ENCODE results near the gene CHMP5. TPM values are rescaled to one million over a fixed set of nuclear protein-coding genes. Genes with fewer than 3 reads are reported as not detected.

Gene CHMP5
- total RNA-seq, 1 experiment from 2014 or later = 47.6 TPM

DNA sequence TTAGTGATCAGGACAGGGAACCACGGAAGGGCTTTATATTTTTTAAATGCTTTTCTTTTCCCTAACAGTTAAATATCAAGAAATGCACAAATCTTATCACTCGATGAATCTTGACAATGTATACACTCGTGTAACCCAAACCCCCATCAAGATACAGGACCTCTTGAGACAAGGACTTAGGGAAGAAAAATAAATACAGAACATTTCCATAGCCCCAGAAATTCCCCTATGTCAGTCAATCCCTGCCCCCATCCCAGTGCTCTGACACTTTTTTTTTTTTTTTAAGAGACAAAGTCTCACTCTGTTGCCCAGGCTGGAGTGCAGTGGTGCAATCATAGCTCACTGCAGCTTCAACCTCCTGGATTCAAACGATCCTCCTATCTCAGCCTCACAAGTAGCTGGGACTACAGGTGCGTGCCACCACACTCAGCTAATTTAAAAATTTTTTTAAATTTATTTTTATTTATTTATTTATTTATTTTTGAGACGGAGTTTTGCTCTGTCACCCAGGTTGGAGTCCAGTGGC is 22.2 kb upstream of the CHMP5 start:
- Mint-ChIP-seq H3K9me3 (no peaks in the 10 kb centered on the region), H3K27ac (no peak overlapping the region), H3K4me1 (no peaks in the 10 kb centered on the region; a peak in 1 of 4 replicates), H3K27me3 (ENCODE audit: low read depth) (peaks cover 5% of the 10 kb centered on the region; the same call in 1 of the 2 replicates), H3K36me3 (ENCODE audit: insufficient read depth in 1 of 3, low read depth in 3 of 3) (peaks cover 0 to 4% (median 2%) of the 10 kb centered on the region in 3 experiments; a peak in 1 of 7 replicates), H3K4me3 (no peak overlapping the region)
- no peak for DNase-seq
- Histone ChIP-seq H3K23me2 (ENCODE audit: insufficient read length, low read depth, low read length, poor library complexity, severe bottlenecking) (no peaks in the 10 kb centered on the region), H4K5ac (ENCODE audit: insufficient read length, low read depth, low read length) (no peak overlapping the region), H3K56ac (ENCODE audit: insufficient read length, low read depth, low read length) (no peak overlapping the region), H4K8ac (replicated peaks; ENCODE audit: insufficient read length, low read depth, low read length) (no peak overlapping the region), H3K9me3 (ENCODE audit: control insufficient read depth, low read depth, low read length) (no peaks in the 10 kb centered on the region), H3K27ac (ENCODE audit: insufficient read length, low read depth, low read length) (no peak overlapping the region), H3K27me3 (ENCODE audit: insufficient read depth, low read length) (no peaks in the 10 kb centered on the region), H4K91ac (ENCODE audit: insufficient read length, low read depth, low read length) (no peak overlapping the region), H3K4me1 (ENCODE audit: insufficient read depth, low read length) (no peaks in the 10 kb centered on the region), H2BK12ac (ENCODE audit: insufficient read length, low read depth, low read length) (no peak overlapping the region), H2AFZ (ENCODE audit: low read length) (no peak overlapping the region), H2BK20ac (ENCODE audit: low read depth, low read length, poor library complexity, severe bottlenecking) (no peak overlapping the region), H3K18ac (ENCODE audit: insufficient read length, low read depth, low read length) (no peak overlapping the region), H3K79me2 (ENCODE audit: insufficient read depth, low read length) (no peaks in the 10 kb centered on the region; the same call in 1 of the 2 replicates), H4K20me1 (ENCODE audit: control insufficient read depth, insufficient read depth, insufficient read length) (no peaks in the 10 kb centered on the region), H3T11ph (ENCODE audit: low read length) (no peak overlapping the region), H3K23ac (ENCODE audit: insufficient read length, low read depth, low read length) (no peak overlapping the region), H3K14ac (ENCODE audit: insufficient read depth, low read length) (no peak overlapping the region), H3K79me1 (ENCODE audit: insufficient read depth, low read depth, low read length, poor library complexity, severe bottlenecking) (no peaks in the 10 kb centered on the region), H2BK15ac (ENCODE audit: low read depth, low read length) (no peak overlapping the region), H3K4ac (ENCODE audit: low read depth, low read length) (no peak overlapping the region), H2BK5ac (ENCODE audit: insufficient read length, low read length) (no peak overlapping the region), H2BK120ac (ENCODE audit: low read depth, low read length, poor library complexity, severe bottlenecking) (no peak overlapping the region), H3K9ac (ENCODE audit: extremely low read depth, insufficient read length, low read length) (no peak overlapping the region), H2AK5ac (ENCODE audit: insufficient read length, low read length) (no peak overlapping the region), H3K4me2 (ENCODE audit: insufficient read depth, insufficient read length, low read length) (no peak overlapping the region)
- TF ChIP-seq, protein P1, sequence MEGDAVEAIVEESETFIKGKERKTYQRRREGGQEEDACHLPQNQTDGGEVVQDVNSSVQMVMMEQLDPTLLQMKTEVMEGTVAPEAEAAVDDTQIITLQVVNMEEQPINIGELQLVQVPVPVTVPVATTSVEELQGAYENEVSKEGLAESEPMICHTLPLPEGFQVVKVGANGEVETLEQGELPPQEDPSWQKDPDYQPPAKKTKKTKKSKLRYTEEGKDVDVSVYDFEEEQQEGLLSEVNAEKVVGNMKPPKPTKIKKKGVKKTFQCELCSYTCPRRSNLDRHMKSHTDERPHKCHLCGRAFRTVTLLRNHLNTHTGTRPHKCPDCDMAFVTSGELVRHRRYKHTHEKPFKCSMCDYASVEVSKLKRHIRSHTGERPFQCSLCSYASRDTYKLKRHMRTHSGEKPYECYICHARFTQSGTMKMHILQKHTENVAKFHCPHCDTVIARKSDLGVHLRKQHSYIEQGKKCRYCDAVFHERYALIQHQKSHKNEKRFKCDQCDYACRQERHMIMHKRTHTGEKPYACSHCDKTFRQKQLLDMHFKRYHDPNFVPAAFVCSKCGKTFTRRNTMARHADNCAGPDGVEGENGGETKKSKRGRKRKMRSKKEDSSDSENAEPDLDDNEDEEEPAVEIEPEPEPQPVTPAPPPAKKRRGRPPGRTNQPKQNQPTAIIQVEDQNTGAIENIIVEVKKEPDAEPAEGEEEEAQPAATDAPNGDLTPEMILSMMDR (conservative IDR thresholded peaks at IDR 0.05) = no peak
- no CpG with 5 or more reads among the region's 6 CpGs for WGBS (ENCODE audit: extremely low coverage, insufficient read length, low lambda C conversion rate)

Data from H9 (cell line).